Esophagus squamous epithelium (tissue), 5 donors: Measurements from ENCODE around the gene ZNF366. TPM values are rescaled to one million over a fixed set of nuclear protein-coding genes. Genes with fewer than 3 reads are reported as not detected.

Experiments
- DNase-seq: peaks from one replicate; lab custom pipeline; 2025; lab: John Stamatoyannopoulos, UW
- H3K27ac ChIP-seq, 4 donors: fragments of 200-600 bp; sonication (generic); one replicate each; pipeline ENCODE4 v1.5.1; 2016 to 2019; ENCODE audit warnings: mild to moderate bottlenecking in 1 of 4
- H3K27me3 ChIP-seq, 4 donors: fragments of 200-600 bp; sonication (generic); 1 replicate in 3 of 4; 2 replicates in 1 of 4; pipeline versions ENCODE4 v1.5.1 to v1.6.0; 2017 to 2021; ENCODE audit warnings: antibody characterized with exemption in 1 of 4
- H3K36me3 ChIP-seq, 3 donors: fragments of 200-600 bp; sonication (generic); one replicate each; pipeline ENCODE4 v1.5.1; 2016 to 2019
- H3K4me1 ChIP-seq, 3 donors: fragments of 200-600 bp; sonication (generic); one replicate each; pipeline ENCODE4 v1.5.1; 2017 to 2019
- H3K4me3 ChIP-seq, 4 donors: fragments of 200-600 bp; sonication (generic); 1 replicate in 3 of 4; 2 replicates in 1 of 4; pipeline ENCODE4 v1.5.1; 2016 to 2019; ENCODE audit warnings: mild to moderate bottlenecking in 2 of 4, moderate library complexity in 1 of 4
- H3K9me3 ChIP-seq, 3 donors: fragments of 200-600 bp; sonication (generic); one replicate each; pipeline ENCODE4 v1.5.1; 2016 to 2019
- POLR2A ChIP-seq, 4 donors: fragments of 450-650 bp; IDR thresholded peaks; one replicate each; pipeline ENCODE4 v1.6.1; 2017; ENCODE audit warnings: antibody characterized with exemption in 4 of 4, mild to moderate bottlenecking in 4 of 4, moderate library complexity in 3 of 4
- WGBS, 2 donors: methylation state at CpG; one replicate each; pipeline ENCODE4 v1.1.5; 2018; 5-methylcytosine and 5-hydroxymethylcytosine counted together
- intact Hi-C: fragments of 100-400 bp; cut with DNase I; formaldehyde crosslinking; loops from one replicate; pipeline ENCODE4 v1.15.0; 2022
- total RNA-seq, 4 donors: library from RNA; depleted of rRNA; stranded (reverse); fragments of >200 nt; gene quantifications; one replicate each; pipeline ENCODE4 v1.1.0, GENCODE V29; 2016
- TF ChIP-seq, protein P1 (sequence below), 6 experiments: fragments of 450-650 bp in 4 of 6; fragments of 200-600 bp in 2 of 6; sonication (generic) in 2 of 6; IDR thresholded peaks; one replicate each; pipeline ENCODE4 v1.5.1; 2016 to 2019; ENCODE audit warnings: antibody characterized with exemption in 6 of 6, mild to moderate bottlenecking in 4 of 6, moderate library complexity in 4 of 6
- donor health status: DM: yes; HTN: yes; CAD: no.

Gene ZNF366
- total RNA-seq, 4 donors from 2014 or later, result 0.48 to 2.9 (median 1.4) TPM

GRCh38 chr5:72402959-72403628 lies 104.1 kb downstream of the ZNF366 start:
- Histone ChIP-seq H3K27me3 (no peaks in the 10 kb centered on the region), H3K9me3 (peaks cover 0 to 28% (median 13%) of the 10 kb centered on the region in 3 donors), H3K36me3 (no peaks in the 10 kb centered on the region), H3K4me1 (peaks cover 0 to 13% (median 3%) of the 10 kb centered on the region in 3 donors), H3K4me3 (no peak overlapping the region), H3K27ac (peak overlapping the region; percentile 1 to 69 (median 60))
- WGBS, 2 donors, result 52 to 56% methylated on average over 4 of the region's 4 CpGs
- TF ChIP-seq, protein P1, sequence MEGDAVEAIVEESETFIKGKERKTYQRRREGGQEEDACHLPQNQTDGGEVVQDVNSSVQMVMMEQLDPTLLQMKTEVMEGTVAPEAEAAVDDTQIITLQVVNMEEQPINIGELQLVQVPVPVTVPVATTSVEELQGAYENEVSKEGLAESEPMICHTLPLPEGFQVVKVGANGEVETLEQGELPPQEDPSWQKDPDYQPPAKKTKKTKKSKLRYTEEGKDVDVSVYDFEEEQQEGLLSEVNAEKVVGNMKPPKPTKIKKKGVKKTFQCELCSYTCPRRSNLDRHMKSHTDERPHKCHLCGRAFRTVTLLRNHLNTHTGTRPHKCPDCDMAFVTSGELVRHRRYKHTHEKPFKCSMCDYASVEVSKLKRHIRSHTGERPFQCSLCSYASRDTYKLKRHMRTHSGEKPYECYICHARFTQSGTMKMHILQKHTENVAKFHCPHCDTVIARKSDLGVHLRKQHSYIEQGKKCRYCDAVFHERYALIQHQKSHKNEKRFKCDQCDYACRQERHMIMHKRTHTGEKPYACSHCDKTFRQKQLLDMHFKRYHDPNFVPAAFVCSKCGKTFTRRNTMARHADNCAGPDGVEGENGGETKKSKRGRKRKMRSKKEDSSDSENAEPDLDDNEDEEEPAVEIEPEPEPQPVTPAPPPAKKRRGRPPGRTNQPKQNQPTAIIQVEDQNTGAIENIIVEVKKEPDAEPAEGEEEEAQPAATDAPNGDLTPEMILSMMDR (IDR thresholded peaks at IDR 0.05), result peak in 3 of 6 experiments; percentile 7 to 41 (median 16)
- TF ChIP-seq POLR2A (IDR thresholded peaks at IDR 0.05), result no peak
- no peak for DNase-seq
- intact Hi-C loops, result no loop called here

GRCh38 chr5:72402381-72402890 lies 104.8 kb downstream of the ZNF366 start:
- no peaks in the 10 kb centered on the region for H3K36me3 ChIP-seq
- WGBS, 2 donors, result 11 to 16% methylated on average over 2 of the region's 2 CpGs
- TF ChIP-seq, protein P1 (IDR thresholded peaks at IDR 0.05), result no peak
- no peak for TF ChIP-seq POLR2A (IDR thresholded peaks at IDR 0.05)
- peaks cover 0 to 13% (median 3%) of the 10 kb centered on the region in 3 donors for H3K4me1 ChIP-seq
- no peak overlapping the region for H3K4me3 ChIP-seq
- peaks cover 0 to 28% (median 13%) of the 10 kb centered on the region in 3 donors for H3K9me3 ChIP-seq
- DNase-seq, result no peak
- no peaks in the 10 kb centered on the region for H3K27me3 ChIP-seq
- intact Hi-C loops, result no loop called here
- H3K27ac ChIP-seq, result peak overlapping the region; percentile 1 to 69 (median 60)

DNA sequence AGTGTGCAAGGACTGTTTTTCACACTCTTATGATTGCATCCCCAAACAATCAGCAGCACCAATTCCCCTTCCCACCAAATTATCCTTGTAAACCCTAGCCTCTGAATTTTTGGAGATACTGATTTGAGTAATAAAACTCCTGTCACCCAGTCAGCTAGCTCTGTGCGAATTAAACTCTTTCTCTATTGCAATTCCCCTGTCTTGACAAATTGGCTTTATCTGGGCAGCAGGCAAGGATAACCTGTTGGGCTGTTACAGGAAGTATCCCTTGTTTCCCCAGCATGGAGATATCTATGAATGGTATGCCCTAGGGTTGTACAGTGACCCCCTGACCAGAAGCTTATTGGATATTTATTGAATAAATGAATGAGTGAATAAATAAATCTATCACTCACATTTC lies 106.3 kb downstream of the ZNF366 start:
- TF ChIP-seq POLR2A (IDR thresholded peaks at IDR 0.05), result no peak
- TF ChIP-seq, protein P1 (IDR thresholded peaks at IDR 0.05), result no peak
- WGBS, 2 donors, result 38 to 100% methylated on average over 1 of the region's 1 CpG
- Histone ChIP-seq H3K27me3 (no peaks in the 10 kb centered on the region), H3K36me3 (no peaks in the 10 kb centered on the region), H3K27ac (no peak overlapping the region), H3K4me3 (no peak overlapping the region), H3K4me1 (peaks cover 0 to 13% (median 3%) of the 10 kb centered on the region in 3 donors), H3K9me3 (peaks cover 0 to 28% (median 13%) of the 10 kb centered on the region in 3 donors)
- no peak for DNase-seq
- intact Hi-C loops, result no loop called here

DNA sequence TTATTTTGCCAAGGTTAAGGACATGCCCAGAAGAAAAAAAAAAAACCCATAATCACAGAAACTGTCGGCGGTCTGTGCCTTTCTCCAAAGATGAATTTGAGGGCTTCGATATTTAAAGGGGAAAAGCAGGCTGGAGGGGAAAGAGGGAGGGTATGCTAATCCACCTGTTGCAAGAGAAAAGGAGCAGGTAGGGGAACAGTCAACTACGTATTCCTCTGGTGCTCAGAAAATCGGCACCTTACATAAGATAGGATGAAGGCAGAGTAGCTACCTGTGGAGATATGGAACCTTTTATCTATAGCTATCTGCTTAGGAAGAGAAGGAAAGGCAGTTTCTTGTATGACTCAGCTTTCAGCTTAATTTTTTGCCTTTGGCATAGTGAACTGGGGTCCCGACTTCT lies 109.4 kb downstream of the ZNF366 start:
- H3K9me3 ChIP-seq, result peaks cover 0 to 28% (median 13%) of the 10 kb centered on the region in 3 donors
- 64 to 75% methylated on average over 6 of the region's 6 CpGs for WGBS, 2 donors
- H3K4me1 ChIP-seq, result peaks cover 2 to 12% (median 3%) of the 10 kb centered on the region in 3 donors
- H3K27ac ChIP-seq, result no peak overlapping the region
- no peak for DNase-seq
- H3K27me3 ChIP-seq, result no peaks in the 10 kb centered on the region
- H3K4me3 ChIP-seq, result no peak overlapping the region
- intact Hi-C loops, result no loop called here
- TF ChIP-seq, protein P1 (IDR thresholded peaks at IDR 0.05), result no peak
- TF ChIP-seq POLR2A (IDR thresholded peaks at IDR 0.05), result no peak
- H3K36me3 ChIP-seq, result no peaks in the 10 kb centered on the region

DNA sequence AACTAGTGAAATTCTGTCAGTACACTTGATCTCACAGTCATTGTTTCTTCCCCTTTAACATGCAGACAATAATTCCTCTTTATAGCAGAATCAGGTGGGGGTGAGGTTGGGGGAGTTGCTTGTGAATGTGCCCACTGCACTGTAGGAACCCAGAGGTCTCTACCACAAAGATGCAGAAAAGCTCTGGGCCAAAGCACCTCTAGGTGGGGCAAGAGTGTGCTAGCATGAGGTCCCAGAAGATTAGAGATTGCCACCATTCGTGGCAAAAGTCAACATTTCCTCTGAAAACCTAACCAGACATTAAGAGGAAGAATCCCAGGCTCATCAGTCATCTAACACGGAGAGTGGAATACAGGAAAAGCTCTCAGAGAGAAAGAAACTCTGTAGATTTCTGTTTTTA lies 112.5 kb downstream of the ZNF366 start:
- DNase-seq, result no peak
- no peak for TF ChIP-seq POLR2A (IDR thresholded peaks at IDR 0.05)
- TF ChIP-seq, protein P1 (IDR thresholded peaks at IDR 0.05), result peak in 2 of 6 experiments; percentile 11 to 20
- 32 to 46% methylated on average over 2 of the region's 2 CpGs for WGBS, 2 donors
- H3K4me1 ChIP-seq, result peaks cover 12 to 34% (median 15%) of the 10 kb centered on the region in 3 donors
- intact Hi-C loops, result no loop called here
- H3K9me3 ChIP-seq, result peaks cover 0 to 1% (median 0%) of the 10 kb centered on the region in 3 donors
- no peaks in the 10 kb centered on the region for H3K27me3 ChIP-seq
- H3K27ac ChIP-seq, result no peak overlapping the region
- H3K36me3 ChIP-seq, result no peaks in the 10 kb centered on the region
- H3K4me3 ChIP-seq, result no peak overlapping the region
